Heart right ventricle (tissue), 16 donors: Measurements from ENCODE around the gene ADGRL3. TPM values are rescaled to one million over a fixed set of nuclear protein-coding genes. Genes with fewer than 3 reads are reported as not detected.

Experiments
- ATAC-seq, 8 donors: fragments of 200-7000 bp; cut with Tn5 transposase; one replicate each; pipeline ENCODE4 v1.9.1; 2020; ENCODE audit warnings: mild to moderate bottlenecking in 8 of 8, moderate library complexity in 8 of 8, moderate number of reproducible peaks in 1 of 8
- DNase-seq, 2 donors: peaks; one replicate each; pipeline ENCODE4 v3.0.0-alpha.2; 2020
- H3K27ac ChIP-seq, 10 donors: fragments of 200-600 bp; sonication (generic) in 2 of 10; one replicate each; pipeline versions ENCODE4 v1.5.0 to v1.8.0; 2020 to 2022; ENCODE audit warnings: mild to moderate bottlenecking in 3 of 10
- H3K27me3 ChIP-seq, 7 donors: fragments of 200-600 bp; one replicate each; pipeline ENCODE4 v1.8.0; 2021 to 2022; ENCODE audit warnings: mild to moderate bottlenecking in 2 of 7
- H3K36me3 ChIP-seq, 9 donors: fragments of 200-600 bp; sonication (generic) in 1 of 9; one replicate each; pipeline versions ENCODE4 v1.5.0 to v1.8.0; 2020 to 2022; ENCODE audit warnings: mild to moderate bottlenecking in 2 of 9
- H3K4me1 ChIP-seq, 9 donors: fragments of 200-600 bp; sonication (generic) in 1 of 9; one replicate each; pipeline versions ENCODE4 v1.5.0 to v1.8.0; 2020 to 2022; ENCODE audit warnings: mild to moderate bottlenecking in 4 of 9
- H3K4me3 ChIP-seq, 10 donors: fragments of 200-600 bp; sonication (generic) in 2 of 10; one replicate each; pipeline versions ENCODE4 v1.5.0 to v1.8.0; 2020 to 2022; ENCODE audit warnings: mild to moderate bottlenecking in 7 of 10, moderate library complexity in 2 of 10
- H3K9me3 ChIP-seq, 11 donors: fragments of 200-600 bp in 10 of 11; sonication (generic) in 2 of 11; one replicate each; pipeline versions ENCODE4 v1.5.0 to v1.8.0; 2013 to 2022; ENCODE audit warnings: mild to moderate bottlenecking in 2 of 11, control low read depth in 1 of 11, moderate library complexity in 1 of 11
- CTCF ChIP-seq, 9 donors: fragments of 200-600 bp; sonication (generic) in 2 of 9; IDR thresholded peaks; one replicate each; pipeline versions ENCODE4 v1.5.0 to v1.8.0; 2021 to 2022; ENCODE audit warnings: antibody characterized with exemption in 9 of 9, mild to moderate bottlenecking in 5 of 9, moderate library complexity in 1 of 9
- WGBS, 2 donors: extraction: QIAGEN DNeasy Blood & Tissue Kit; methylation state at CpG; one replicate each; pipeline ENCODE4 v1.1.7; 2013; ENCODE audit warnings: inconsistent platforms in 1 of 2; 5-methylcytosine and 5-hydroxymethylcytosine counted together
- intact Hi-C, 10 donors: fragments of 100-400 bp; cut with DNase I; formaldehyde crosslinking; loops; one replicate each; pipeline versions ENCODE4 v1.11.1 to v1.14.2; 2022
- polyA plus RNA-seq, 2 donors: library from polyadenylated mRNA; stranded (reverse); fragments of 200-250 nt; gene quantifications; one replicate each; pipeline ENCODE4 v1.2.3, GENCODE V29; 2013
- total RNA-seq, 10 donors: library from RNA; stranded (reverse); fragmentation: NEBNext Ultra II Directional in 3 of 10; extraction: Animal tissue kit (Norgen Biotek cat#: 25700) in 3 of 10; gene quantifications; one replicate each; pipeline versions ENCODE4 v1.2.1 to v1.2.4, GENCODE V29; 2021 to 2023
- donor health status: Arrhythmogenic right ventricular cardiomyopathy.
- donor health status: ischemic (EF 13 %, LVEDD 7.1; RV severe dilation, severe dysfunction).
- donor health status: healthy with polysubstance abuse.
- donor health status: DM: no; HTN: yes; CAD: no.
- donor health status: DM: no; HTN: no; CAD: no.
- donor health status: ischemic (EF 25% LVEDD 6.9; RV normal size, moderate dysfunction).
- donor health status: ischemic (EF 25% LVEDD 5.7; RV mildly dilated, moderate dysfunction).
- donor health status: healthy.
- donor health status: DM: yes; HTN: yes; CAD: no.
- donor health status: Ischemic cardiomyopathy.
- donor health status: ischemic (EF 35%, LVEDD 5.7; RV mildly dilated, moderate dysfunction).
- donor health status: nonischemic (EF 11% LVEDD 7.7; RV severe dilation, severe dysfunction).
- donor health status: DM: yes; HTN: yes; CAD: no.
- donor health status: PGD.
- donor health status: ischemic (EF 29% LVEDD 5.4; RV normal size, mild dysfunction).
- donor health status: nonischemic (EF 23%, LVEDD 6.1; RV moderate dilation, normal function).

The ADGRL3 gene
- total and polyA plus RNA-seq, 12 donors: 0.36 to 20.9 (median 4.6) TPM

- ATAC-seq: no peak
- no peaks in the 10 kb centered on the region for H3K36me3 ChIP-seq
- H3K4me3 ChIP-seq: no peak overlapping the region
- no peaks in the 10 kb centered on the region for H3K27me3 ChIP-seq
- no peak for DNase-seq
- 80 to 85% methylated on average over 3 of the region's 3 CpGs for WGBS, 2 donors
- TF ChIP-seq CTCF (IDR thresholded peaks at IDR 0.05): no peak
- no peaks in the 10 kb centered on the region for H3K9me3 ChIP-seq
- no peak overlapping the region for H3K27ac ChIP-seq
- no peaks in the 10 kb centered on the region for H3K4me1 ChIP-seq
- intact Hi-C loops: no loop called here
These were observed 273.2 kb downstream of the ADGRL3 start for GRCh38 chr4:61473306-61473705.

- no peak overlapping the region for H3K27ac ChIP-seq
- TF ChIP-seq CTCF (IDR thresholded peaks at IDR 0.05): no peak
- no peak for ATAC-seq
- no peaks in the 10 kb centered on the region for H3K27me3 ChIP-seq
- DNase-seq: no peak
- H3K4me1 ChIP-seq: no peaks in the 10 kb centered on the region
- no peaks in the 10 kb centered on the region for H3K36me3 ChIP-seq
- intact Hi-C loops: no loop called here
- H3K4me3 ChIP-seq: no peak overlapping the region
- H3K9me3 ChIP-seq: no peaks in the 10 kb centered on the region
These were observed 278.2 kb downstream of the ADGRL3 start for GRCh38 chr4:61478340-61478739.

- intact Hi-C loops: no loop called here
- 90 to 92% methylated on average over 3 of the region's 3 CpGs for WGBS, 2 donors
- H3K27ac ChIP-seq: no peak overlapping the region
- H3K36me3 ChIP-seq: no peaks in the 10 kb centered on the region
- no peaks in the 10 kb centered on the region for H3K27me3 ChIP-seq
- H3K4me3 ChIP-seq: no peak overlapping the region
- no peaks in the 10 kb centered on the region for H3K9me3 ChIP-seq
- no peaks in the 10 kb centered on the region for H3K4me1 ChIP-seq
- DNase-seq (no peak), ATAC-seq (no peak)
- no peak for TF ChIP-seq CTCF (IDR thresholded peaks at IDR 0.05)
These were observed 284.9 kb downstream of the ADGRL3 start for GRCh38 chr4:61485056-61485455.

- Histone ChIP-seq H3K9me3 (no peaks in the 10 kb centered on the region), H3K27ac (no peak overlapping the region), H3K4me1 (no peaks in the 10 kb centered on the region), H3K36me3 (no peaks in the 10 kb centered on the region), H3K27me3 (no peaks in the 10 kb centered on the region), H3K4me3 (no peak overlapping the region)
- WGBS, 2 donors: 31 to 71% methylated on average over 3 of the region's 3 CpGs
- no peak for TF ChIP-seq CTCF (IDR thresholded peaks at IDR 0.05)
- intact Hi-C loops: no loop called here
- ATAC-seq (no peak), DNase-seq (no peak)
These were observed 289.8 kb downstream of the ADGRL3 start for GRCh38 chr4:61489927-61490326.

- ATAC-seq: no peak
- 81% methylated on average over 4 of the region's 4 CpGs for WGBS, 2 donors
- intact Hi-C loops: no loop called here
- Histone ChIP-seq H3K36me3 (no peaks in the 10 kb centered on the region), H3K4me1 (no peaks in the 10 kb centered on the region), H3K27me3 (no peaks in the 10 kb centered on the region), H3K9me3 (peaks cover 0 to 4% (median 0%) of the 10 kb centered on the region in 11 donors), H3K4me3 (no peak overlapping the region), H3K27ac (no peak overlapping the region)
- TF ChIP-seq CTCF (IDR thresholded peaks at IDR 0.05): no peak
- no peak for DNase-seq
These were observed 292.9 kb downstream of the ADGRL3 start for GRCh38 chr4:61493041-61493440.
